Ishikawa (cell line): ENCODE results near the gene FOXP4.

Experiments
- CEBPB ChIP-seq: IDR thresholded peaks from 2 replicates; pipeline ENCODE4 v1.6.1; 2012
- CREB1 ChIP-seq: IDR thresholded peaks from 2 replicates; pipeline ENCODE4 v1.6.1; 2012; ENCODE audit warnings: low read depth
- EGR1 ChIP-seq: IDR thresholded peaks from 2 replicates; pipeline ENCODE4 v1.6.1; 2012
- EP300 ChIP-seq: IDR thresholded peaks from 2 replicates; pipeline ENCODE4 v1.6.1; 2012; ENCODE audit warnings: borderline replicate concordance
- FOXM1 ChIP-seq: IDR thresholded peaks from 2 replicates; pipeline ENCODE4 v1.6.1; 2012; ENCODE audit warnings: low read depth, borderline replicate concordance
- NFIC ChIP-seq: IDR thresholded peaks from 2 replicates; pipeline ENCODE4 v1.6.1; 2012
- RAD21 ChIP-seq: IDR thresholded peaks from 2 replicates; pipeline ENCODE4 v1.6.1; 2012; ENCODE audit warnings: low read depth
- TAF1 ChIP-seq: IDR thresholded peaks from 2 replicates; pipeline ENCODE4 v1.6.1; 2012; ENCODE audit warnings: low read depth, mild to moderate bottlenecking
- TCF12 ChIP-seq: IDR thresholded peaks from 2 replicates; pipeline ENCODE4 v1.6.1; 2012; ENCODE audit warnings: low read depth
- TEAD4 ChIP-seq: IDR thresholded peaks from 2 replicates; pipeline ENCODE4 v1.6.1; 2012
- USF1 ChIP-seq: IDR thresholded peaks from 2 replicates; pipeline ENCODE4 v1.6.1; 2012
- YY1 ChIP-seq: IDR thresholded peaks from 2 replicates; pipeline ENCODE4 v1.6.1; 2012; ENCODE audit warnings: low read depth
- ZBTB7A ChIP-seq: IDR thresholded peaks from 2 replicates; pipeline ENCODE4 v1.6.1; 2012; ENCODE audit warnings: low read depth
- TF ChIP-seq, protein P1 (sequence below): IDR thresholded peaks from 2 replicates; pipeline ENCODE4 v1.6.1; 2012; ENCODE audit warnings: low read depth, mild to moderate bottlenecking
- TF ChIP-seq, protein P2 (sequence below): IDR thresholded peaks from 2 replicates; pipeline ENCODE4 v1.6.1; 2012

The FOXP4 gene

GRCh38 chr6:41553405-41553999, 7.3 kb downstream of the FOXP4 start:
- no peak for TF ChIP-seq TEAD4
- no peak for TF ChIP-seq NFIC
- no peak for TF ChIP-seq USF1
- TF ChIP-seq EP300 = no peak
- TF ChIP-seq, protein P1, sequence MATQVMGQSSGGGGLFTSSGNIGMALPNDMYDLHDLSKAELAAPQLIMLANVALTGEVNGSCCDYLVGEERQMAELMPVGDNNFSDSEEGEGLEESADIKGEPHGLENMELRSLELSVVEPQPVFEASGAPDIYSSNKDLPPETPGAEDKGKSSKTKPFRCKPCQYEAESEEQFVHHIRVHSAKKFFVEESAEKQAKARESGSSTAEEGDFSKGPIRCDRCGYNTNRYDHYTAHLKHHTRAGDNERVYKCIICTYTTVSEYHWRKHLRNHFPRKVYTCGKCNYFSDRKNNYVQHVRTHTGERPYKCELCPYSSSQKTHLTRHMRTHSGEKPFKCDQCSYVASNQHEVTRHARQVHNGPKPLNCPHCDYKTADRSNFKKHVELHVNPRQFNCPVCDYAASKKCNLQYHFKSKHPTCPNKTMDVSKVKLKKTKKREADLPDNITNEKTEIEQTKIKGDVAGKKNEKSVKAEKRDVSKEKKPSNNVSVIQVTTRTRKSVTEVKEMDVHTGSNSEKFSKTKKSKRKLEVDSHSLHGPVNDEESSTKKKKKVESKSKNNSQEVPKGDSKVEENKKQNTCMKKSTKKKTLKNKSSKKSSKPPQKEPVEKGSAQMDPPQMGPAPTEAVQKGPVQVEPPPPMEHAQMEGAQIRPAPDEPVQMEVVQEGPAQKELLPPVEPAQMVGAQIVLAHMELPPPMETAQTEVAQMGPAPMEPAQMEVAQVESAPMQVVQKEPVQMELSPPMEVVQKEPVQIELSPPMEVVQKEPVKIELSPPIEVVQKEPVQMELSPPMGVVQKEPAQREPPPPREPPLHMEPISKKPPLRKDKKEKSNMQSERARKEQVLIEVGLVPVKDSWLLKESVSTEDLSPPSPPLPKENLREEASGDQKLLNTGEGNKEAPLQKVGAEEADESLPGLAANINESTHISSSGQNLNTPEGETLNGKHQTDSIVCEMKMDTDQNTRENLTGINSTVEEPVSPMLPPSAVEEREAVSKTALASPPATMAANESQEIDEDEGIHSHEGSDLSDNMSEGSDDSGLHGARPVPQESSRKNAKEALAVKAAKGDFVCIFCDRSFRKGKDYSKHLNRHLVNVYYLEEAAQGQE = no peak

DNA sequence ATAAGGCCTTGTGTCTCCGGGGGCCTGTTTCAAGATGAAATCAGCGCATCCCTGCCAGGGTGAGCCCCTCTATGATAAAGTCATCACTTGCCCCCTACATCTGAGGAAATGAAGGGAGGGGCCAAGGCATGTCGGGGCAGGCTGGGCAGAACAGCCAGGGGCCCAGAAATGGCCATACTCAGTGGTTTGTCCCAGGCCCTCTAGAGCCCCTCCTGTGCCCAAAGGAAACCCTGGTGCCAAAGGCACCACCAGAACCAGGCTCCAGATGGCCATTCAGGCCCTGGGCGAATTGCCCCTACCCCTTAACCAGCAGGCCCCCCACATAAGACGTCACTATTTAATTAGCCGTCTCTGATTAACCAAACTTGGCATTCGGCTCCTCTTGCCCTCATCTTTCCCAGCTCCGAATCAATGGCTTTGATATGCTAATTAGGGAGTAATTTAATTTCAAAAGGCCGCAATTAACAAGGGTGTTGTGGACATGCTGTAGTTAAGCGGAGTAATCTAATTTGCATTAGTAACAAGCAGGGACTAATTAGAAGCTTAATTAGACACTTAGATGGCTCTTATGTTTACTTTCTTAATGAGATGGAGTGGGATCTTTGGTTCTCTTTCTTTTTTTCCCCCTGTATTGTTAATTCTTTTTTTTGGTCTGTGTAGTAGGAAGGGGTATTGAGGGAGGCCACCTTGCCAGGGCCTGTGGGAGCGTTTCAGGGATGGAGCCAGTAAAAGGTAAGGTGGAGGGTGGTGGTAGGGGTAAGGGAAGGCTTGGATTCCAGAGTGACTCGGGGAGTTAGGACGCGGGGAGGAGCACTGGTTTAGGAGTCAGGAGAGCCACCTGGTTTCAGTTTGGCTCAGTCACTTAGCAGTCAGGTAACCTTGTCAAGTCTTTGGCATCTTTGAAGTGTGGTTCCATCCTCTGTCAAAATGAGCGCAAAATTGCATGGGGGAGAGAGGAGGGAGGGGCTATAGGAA, 9.4 kb downstream of the FOXP4 start:
- TF ChIP-seq TCF12 = no peak
- TF ChIP-seq, protein P2, sequence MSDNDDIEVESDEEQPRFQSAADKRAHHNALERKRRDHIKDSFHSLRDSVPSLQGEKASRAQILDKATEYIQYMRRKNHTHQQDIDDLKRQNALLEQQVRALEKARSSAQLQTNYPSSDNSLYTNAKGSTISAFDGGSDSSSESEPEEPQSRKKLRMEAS = no peak
- TF ChIP-seq TEAD4 = no peak
- no peak for TF ChIP-seq ZBTB7A
- TF ChIP-seq CREB1 = no peak
- TF ChIP-seq YY1 = no peak
- TF ChIP-seq NFIC = no peak
- no peak for TF ChIP-seq RAD21
- TF ChIP-seq CEBPB = no peak
- TF ChIP-seq FOXM1 = no peak
- TF ChIP-seq USF1 = no peak
- TF ChIP-seq EGR1 = no peak
- TF ChIP-seq TAF1 = no peak
- TF ChIP-seq EP300 = no peak
- TF ChIP-seq, protein P1 = no peak

DNA sequence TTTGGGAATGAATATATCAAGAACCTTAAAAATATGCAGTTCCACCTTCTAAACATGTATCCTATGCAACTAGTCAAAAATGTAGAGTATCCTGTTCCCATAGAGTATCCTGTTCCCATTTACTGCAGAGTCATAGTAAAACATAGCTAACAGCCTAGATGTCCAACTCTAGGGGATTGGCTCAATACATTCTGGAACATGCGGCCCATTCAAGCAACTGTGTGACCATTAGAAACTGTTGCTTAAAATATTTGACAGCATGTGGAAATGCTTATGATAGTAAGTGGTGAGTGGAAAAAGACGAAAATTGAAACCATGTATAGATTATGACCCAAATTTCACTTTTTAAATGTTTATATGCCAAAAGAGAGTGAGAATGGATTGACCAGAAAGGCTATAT, 11.2 kb downstream of the FOXP4 start:
- TF ChIP-seq YY1 = no peak
- no peak for TF ChIP-seq EP300
- TF ChIP-seq FOXM1 = no peak
- TF ChIP-seq, protein P1 = no peak
- no peak for TF ChIP-seq USF1
- TF ChIP-seq CEBPB = no peak
- TF ChIP-seq, protein P2 = no peak
- TF ChIP-seq EGR1 = no peak
